HepG2 (cell line): ENCODE results near the gene SERPINE2. TPM values are rescaled to one million over a fixed set of nuclear protein-coding genes. Genes with fewer than 3 reads are reported as not detected.

Source experiments
- ATF1 ChIP-seq: IDR thresholded peaks from 2 replicates; pipeline ENCODE4 v1.6.1; 2016; ENCODE audit warnings: mild to moderate bottlenecking, control low read depth
- ELF4 ChIP-seq: sonication (generic); formaldehyde crosslinking; IDR thresholded peaks from 2 replicates; pipeline ENCODE4 v1.5.0; 2020; ENCODE audit warnings: missing genetic modification reagents, mild to moderate bottlenecking, moderate library complexity, borderline replicate concordance
- KLF15 ChIP-seq: sonication (generic); formaldehyde crosslinking; IDR thresholded peaks from 2 replicates; pipeline ENCODE4 v1.8.1; 2023; ENCODE audit warnings: borderline replicate concordance, mild to moderate bottlenecking, inconsistent platforms, missing genetic modification reagents, mixed read lengths
- MAFG ChIP-seq: sonication (generic); formaldehyde crosslinking; IDR thresholded peaks from 2 replicates; pipeline ENCODE4 v1.5.1; 2020; ENCODE audit warnings: mild to moderate bottlenecking, missing genetic modification reagents
- MAZ ChIP-seq, 2 experiments: sonication (generic) in 1 of 2; formaldehyde crosslinking in 1 of 2; IDR thresholded peaks; 2 replicates each; pipeline versions ENCODE4 v1.5.0 to v1.6.1; 2012 to 2020; ENCODE audit warnings: low read depth in 2 of 2, mild to moderate bottlenecking in 2 of 2, borderline replicate concordance in 1 of 2, improper control_type of control experiment in 1 of 2, low read length in 1 of 2, missing genetic modification reagents in 1 of 2, moderate library complexity in 1 of 2
- MNT ChIP-seq: fragments of 450-650 bp; IDR thresholded peaks from 2 replicates; pipeline ENCODE4 v1.6.1; 2016
- SMC3 ChIP-seq: IDR thresholded peaks from 2 replicates; pipeline ENCODE4 v1.6.1; 2011; ENCODE audit warnings: low read length, improper control_type of control experiment
- SP140L ChIP-seq: sonication (generic); formaldehyde crosslinking; IDR thresholded peaks from 2 replicates; pipeline ENCODE4 v1.4.0; 2020; ENCODE audit warnings: missing genetic modification reagents, borderline replicate concordance
- SSRP1 ChIP-seq: IDR thresholded peaks from 2 replicates; pipeline ENCODE4 v1.6.1; 2016; ENCODE audit warnings: control low read depth
- TEAD3 ChIP-seq: optimal IDR thresholded peaks from 2 replicates; pipeline ENCODE3; 2016; ENCODE audit warnings: borderline replicate concordance
- THYN1 ChIP-seq: sonication (generic); formaldehyde crosslinking; IDR thresholded peaks from 2 replicates; pipeline ENCODE4 v1.8.1; 2023; ENCODE audit warnings: low read depth, mild to moderate bottlenecking, moderate library complexity, missing genetic modification reagents, borderline replicate concordance
- YY1 ChIP-seq: IDR thresholded peaks from 2 replicates; pipeline ENCODE4 v1.6.1; 2011; ENCODE audit warnings: low read length, low read depth, moderate library complexity, mild to moderate bottlenecking; ENCODE audit not compliant: insufficient read depth, insufficient replicate concordance
- ZMYM4 ChIP-seq: sonication (generic); formaldehyde crosslinking; IDR thresholded peaks from 2 replicates; pipeline ENCODE4 v1.8.1; 2023; ENCODE audit warnings: mild to moderate bottlenecking, missing genetic modification reagents
- ZNF317 ChIP-seq: sonication (generic); formaldehyde crosslinking; IDR thresholded peaks from 2 replicates; pipeline ENCODE4 v1.5.0; 2020; ENCODE audit warnings: mild to moderate bottlenecking, missing genetic modification reagents
- ZNF414 ChIP-seq: sonication (generic); formaldehyde crosslinking; IDR thresholded peaks from 2 replicates; pipeline ENCODE4 v1.5.0; 2020; ENCODE audit warnings: missing genetic modification reagents
- ZNF839 ChIP-seq: sonication (generic); formaldehyde crosslinking; IDR thresholded peaks from 2 replicates; pipeline ENCODE4 v1.4.0; 2020; ENCODE audit warnings: missing genetic modification reagents, mild to moderate bottlenecking, borderline replicate concordance
- ZNF879 ChIP-seq: sonication (generic); formaldehyde crosslinking; IDR thresholded peaks from 2 replicates; pipeline ENCODE4 v1.8.1; 2023; ENCODE audit warnings: missing genetic modification reagents
- ZSCAN29 ChIP-seq: sonication (generic); formaldehyde crosslinking; conservative IDR thresholded peaks from 2 replicates; pipeline ENCODE4 v1.4.0; 2020; ENCODE audit warnings: mild to moderate bottlenecking, missing genetic modification reagents
- polyA plus RNA-seq, 8 experiments: library from polyadenylated mRNA; depleted of rRNA in 3 of 8; stranded (reverse) in 7 of 8; unstranded in 1 of 8; fragments of >200 nt; fragmentation: Illumina TruSeq in 4 of 8; extraction: Trizol in 4 of 8; gene quantifications; 2 replicates each; pipeline versions ENCODE4 v1.2.1 to v1.2.3, GENCODE V29; 2011 to 2016; ENCODE audit warnings: low read depth in 4 of 8, missing spikeins in 1 of 8, mixed read lengths in 1 of 8; ENCODE audit not compliant: insufficient read depth in 1 of 8
- total RNA-seq, 5 experiments: library from RNA; depleted of rRNA; stranded (reverse); fragments of >200 nt; fragmentation: Illumina TruSeq; extraction: Trizol; gene quantifications; 2 replicates each; pipeline ENCODE4 v1.2.3, GENCODE V29; 2016; ENCODE audit warnings: low read depth in 1 of 5
- TF ChIP-seq, protein P1 (sequence below): sonication (generic); formaldehyde crosslinking; IDR thresholded peaks from 2 replicates; pipeline ENCODE4 v1.4.0; 2020; ENCODE audit warnings: mild to moderate bottlenecking, low read depth, missing genetic modification reagents
- TF ChIP-seq, protein P2 (sequence below): sonication (generic); formaldehyde crosslinking; IDR thresholded peaks from 2 replicates; pipeline ENCODE4 v1.4.0; 2020; ENCODE audit warnings: missing genetic modification reagents, borderline replicate concordance
- TF ChIP-seq, protein P3 (sequence below): sonication (generic); formaldehyde crosslinking; IDR thresholded peaks from 2 replicates; pipeline ENCODE4 v1.8.0; 2022; ENCODE audit warnings: mild to moderate bottlenecking, missing genetic modification reagents, borderline replicate concordance

SERPINE2 gene
- total and polyA plus RNA-seq, 2 of the 13 experiments (the other 11 are each of a cell fraction or from before 2014, with no cell fraction given), result 7.9 to 18.1 TPM

DNA sequence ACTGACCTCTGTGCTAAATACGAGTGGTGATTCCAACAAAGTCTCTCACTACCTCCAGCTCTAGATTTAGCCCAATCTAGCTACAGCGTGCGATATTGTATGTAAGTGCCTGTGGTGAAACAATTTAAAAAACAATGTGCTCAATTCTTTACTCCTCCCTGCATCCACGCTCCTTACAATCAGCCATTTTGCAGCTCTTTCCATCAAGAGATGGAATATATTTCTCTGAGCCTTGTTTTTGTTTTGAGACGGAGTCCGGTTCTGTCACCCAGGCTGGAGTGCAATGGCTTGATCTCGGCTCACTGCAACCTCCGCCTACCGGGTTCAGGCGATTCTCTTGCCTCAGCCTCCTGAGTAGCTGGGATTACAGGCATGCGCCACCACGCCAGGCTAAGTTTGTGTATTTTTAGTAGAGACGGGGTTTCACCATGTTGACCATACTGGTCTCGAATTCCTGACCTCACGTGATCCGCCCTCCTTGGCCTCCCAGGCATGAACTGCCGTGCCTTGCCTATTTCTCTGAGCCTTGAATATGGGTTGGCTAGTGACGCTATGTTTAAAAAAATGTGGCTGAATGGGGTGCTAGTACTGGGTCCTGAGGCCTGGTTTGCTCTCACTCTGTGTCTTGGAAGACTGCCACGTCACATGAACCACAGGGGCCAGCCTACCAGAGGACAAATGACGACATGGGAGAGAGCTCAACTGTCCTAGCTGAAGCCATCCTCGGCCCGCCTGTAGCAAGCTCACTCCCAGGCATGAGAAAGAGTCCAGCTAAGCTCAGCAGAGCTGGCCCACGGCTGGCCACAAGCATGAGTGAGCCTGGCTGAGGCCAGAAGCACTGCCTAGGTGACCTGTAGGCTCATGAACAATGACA lies 108.7 kb downstream of the SERPINE2 start (continued):
- TF ChIP-seq ZNF414 (CRISPR knock-in tag) (0 out of 2 replicates have a peak, but pooled peaks have one; percentile 78), ATF1 (CRISPR knock-in tag) (peak; percentile 91), TEAD3 (CRISPR knock-in tag) (peak; percentile 81), ZNF839 (CRISPR knock-in tag) (peak; percentile 73; the same call in 1 of the 2 replicates), MAFG (CRISPR knock-in tag) (no peak), MAZ (IDR thresholded peaks at IDR 0.05; ENCODE audit: borderline replicate concordance, low read depth, low read length) (0 out of 2 replicates have a peak, but pooled peaks have one; percentile 25), MAZ (CRISPR knock-in tag; IDR thresholded peaks at IDR 0.05; ENCODE audit: low read depth) (peak; percentile 28; the same call in 1 of the 2 replicates), SP140L (CRISPR knock-in tag) (peak; percentile 87), ZNF317 (CRISPR knock-in tag) (peak; percentile 73; the same call in 1 of the 2 replicates), KLF15 (no peak), ZNF879 (CRISPR knock-in tag) (peak; percentile 81; the same call in 1 of the 2 replicates), THYN1 (CRISPR knock-in tag) (no peak), ELF4 (CRISPR knock-in tag) (no peak), YY1 (no peak), MNT (peak; percentile 68), ZSCAN29 (peak; percentile 96), SSRP1 (CRISPR knock-in tag) (peak; percentile 91), SMC3 (peak; percentile 38), ZMYM4 (peak; percentile 98)
- TF ChIP-seq, protein P1, sequence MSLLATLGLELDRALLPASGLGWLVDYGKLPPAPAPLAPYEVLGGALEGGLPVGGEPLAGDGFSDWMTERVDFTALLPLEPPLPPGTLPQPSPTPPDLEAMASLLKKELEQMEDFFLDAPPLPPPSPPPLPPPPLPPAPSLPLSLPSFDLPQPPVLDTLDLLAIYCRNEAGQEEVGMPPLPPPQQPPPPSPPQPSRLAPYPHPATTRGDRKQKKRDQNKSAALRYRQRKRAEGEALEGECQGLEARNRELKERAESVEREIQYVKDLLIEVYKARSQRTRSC (CRISPR knock-in tag), result 0 out of 2 replicates have a peak, but pooled peaks have one; percentile 88
- TF ChIP-seq, protein P2, sequence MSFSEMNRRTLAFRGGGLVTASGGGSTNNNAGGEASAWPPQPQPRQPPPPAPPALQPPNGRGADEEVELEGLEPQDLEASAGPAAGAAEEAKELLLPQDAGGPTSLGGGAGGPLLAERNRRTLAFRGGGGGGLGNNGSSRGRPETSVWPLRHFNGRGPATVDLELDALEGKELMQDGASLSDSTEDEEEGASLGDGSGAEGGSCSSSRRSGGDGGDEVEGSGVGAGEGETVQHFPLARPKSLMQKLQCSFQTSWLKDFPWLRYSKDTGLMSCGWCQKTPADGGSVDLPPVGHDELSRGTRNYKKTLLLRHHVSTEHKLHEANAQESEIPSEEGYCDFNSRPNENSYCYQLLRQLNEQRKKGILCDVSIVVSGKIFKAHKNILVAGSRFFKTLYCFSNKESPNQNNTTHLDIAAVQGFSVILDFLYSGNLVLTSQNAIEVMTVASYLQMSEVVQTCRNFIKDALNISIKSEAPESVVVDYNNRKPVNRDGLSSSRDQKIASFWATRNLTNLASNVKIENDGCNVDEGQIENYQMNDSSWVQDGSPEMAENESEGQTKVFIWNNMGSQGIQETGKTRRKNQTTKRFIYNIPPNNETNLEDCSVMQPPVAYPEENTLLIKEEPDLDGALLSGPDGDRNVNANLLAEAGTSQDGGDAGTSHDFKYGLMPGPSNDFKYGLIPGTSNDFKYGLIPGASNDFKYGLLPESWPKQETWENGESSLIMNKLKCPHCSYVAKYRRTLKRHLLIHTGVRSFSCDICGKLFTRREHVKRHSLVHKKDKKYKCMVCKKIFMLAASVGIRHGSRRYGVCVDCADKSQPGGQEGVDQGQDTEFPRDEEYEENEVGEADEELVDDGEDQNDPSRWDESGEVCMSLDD, result peak; percentile 90; the same call in 1 of the 2 replicates
- TF ChIP-seq, protein P3, sequence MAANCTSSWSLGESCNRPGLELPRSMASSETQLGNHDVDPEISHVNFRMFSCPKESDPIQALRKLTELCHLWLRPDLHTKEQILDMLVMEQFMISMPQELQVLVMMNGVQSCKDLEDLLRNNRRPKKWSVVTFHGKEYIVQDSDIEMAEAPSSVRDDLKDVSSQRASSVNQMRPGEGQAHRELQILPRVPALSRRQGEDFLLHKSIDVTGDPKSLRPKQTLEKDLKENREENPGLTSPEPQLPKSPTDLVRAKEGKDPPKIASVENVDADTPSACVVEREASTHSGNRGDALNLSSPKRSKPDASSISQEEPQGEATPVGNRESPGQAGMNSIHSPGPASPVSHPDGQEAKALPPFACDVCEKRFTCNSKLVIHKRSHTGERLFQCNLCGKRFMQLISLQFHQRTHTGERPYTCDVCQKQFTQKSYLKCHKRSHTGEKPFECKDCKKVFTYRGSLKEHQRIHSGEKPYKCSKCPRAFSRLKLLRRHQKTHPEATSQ (CRISPR knock-in tag), result peak; percentile 91; the same call in 1 of the 2 replicates
